Karpas-422 (cell line): Measurements from ENCODE around the gene SLC7A7. TPM values are rescaled to one million over a fixed set of nuclear protein-coding genes. Genes with fewer than 3 reads are reported as not detected.
"Not testable (repeated sequence)": the region's sequence is repeated elsewhere in the genome, so short reads cannot be mapped to it uniquely, and the experiment has no call there.

Experiments used
- DNase-seq: peaks from one replicate; pipeline ENCODE4 v3.0.0-alpha.2; 2015
- H2AFZ ChIP-seq: fragments of 200-600 bp; sonication (generic); 2 replicates; pipeline ENCODE4 v1.6.1; 2014; ENCODE audit warnings: antibody characterized with exemption, low read length, mixed read lengths
- H3K27ac ChIP-seq: fragments of 200-600 bp; sonication (generic); 2 replicates; pipeline ENCODE4 v1.5.1; 2014; ENCODE audit warnings: mild to moderate bottlenecking, low read length, moderate library complexity
- H3K27me3 ChIP-seq: fragments of 200-600 bp; sonication (generic); 2 replicates; pipeline ENCODE4 v1.6.1; 2014; ENCODE audit warnings: low read length, mixed read lengths
- H3K36me3 ChIP-seq: fragments of 200-600 bp; sonication (generic); 2 replicates; pipeline ENCODE4 v1.6.1; 2014; ENCODE audit warnings: low read length, mixed read lengths; ENCODE audit not compliant: insufficient read depth
- H3K4me1 ChIP-seq: fragments of 200-600 bp; sonication (generic); 2 replicates; pipeline ENCODE4 v1.6.1; 2014; ENCODE audit warnings: mild to moderate bottlenecking, low read length, mixed read lengths
- H3K4me2 ChIP-seq: fragments of 200-600 bp; sonication (generic); 2 replicates; pipeline ENCODE4 v1.6.1; 2014; ENCODE audit warnings: low read length, low read depth, mild to moderate bottlenecking; ENCODE audit not compliant: poor library complexity, severe bottlenecking
- H3K4me3 ChIP-seq: fragments of 200-600 bp; sonication (generic); 2 replicates; pipeline ENCODE4 v1.5.1; 2014; ENCODE audit warnings: mild to moderate bottlenecking, antibody characterized with exemption, low read length, mixed read lengths
- H3K79me2 ChIP-seq: fragments of 200-600 bp; sonication (generic); 2 replicates; pipeline ENCODE4 v1.6.1; 2014; ENCODE audit warnings: mild to moderate bottlenecking, low read length, mixed read lengths
- H3K9ac ChIP-seq: fragments of 200-600 bp; sonication (generic); 2 replicates; pipeline ENCODE4 v1.6.0; 2014; ENCODE audit warnings: low read length
- H3K9me2 ChIP-seq: fragments of 200-600 bp; sonication (generic), shearing (Covaris generic); replicated peaks from 2 replicates; pipeline ENCODE4 v1.6.0; 2014; ENCODE audit warnings: mild to moderate bottlenecking, low read length, moderate library complexity; ENCODE audit not compliant: insufficient read depth
- H3K9me3 ChIP-seq: fragments of 300-700, 200-600 bp; sonication (generic); 2 replicates; pipeline ENCODE4 v1.6.1; 2014; ENCODE audit warnings: low read length, mixed read lengths
- H4K20me1 ChIP-seq: fragments of 200-600 bp; sonication (generic); 2 replicates; pipeline ENCODE4 v1.6.1; 2014; ENCODE audit warnings: mild to moderate bottlenecking, antibody characterized with exemption, low read length, low read depth; ENCODE audit not compliant: insufficient read depth
- total RNA-seq: library from RNA; depleted of rRNA; stranded (reverse); fragments of >200 nt; shearing (Covaris generic); gene quantifications from 2 replicates; pipeline ENCODE4 v1.2.3, GENCODE V29; 2014; ENCODE audit warnings: low replicate concordance

The SLC7A7 gene
- total RNA-seq, 1 experiment from 2014 or later, result 3.5 TPM

- peaks cover 21% of the 10 kb centered on the region for H3K4me1 ChIP-seq
- DNase-seq, result no peak
Observed at GRCh38 chr14:22819151-22819988, 4.1 kb upstream of the SLC7A7 start.

DNA sequence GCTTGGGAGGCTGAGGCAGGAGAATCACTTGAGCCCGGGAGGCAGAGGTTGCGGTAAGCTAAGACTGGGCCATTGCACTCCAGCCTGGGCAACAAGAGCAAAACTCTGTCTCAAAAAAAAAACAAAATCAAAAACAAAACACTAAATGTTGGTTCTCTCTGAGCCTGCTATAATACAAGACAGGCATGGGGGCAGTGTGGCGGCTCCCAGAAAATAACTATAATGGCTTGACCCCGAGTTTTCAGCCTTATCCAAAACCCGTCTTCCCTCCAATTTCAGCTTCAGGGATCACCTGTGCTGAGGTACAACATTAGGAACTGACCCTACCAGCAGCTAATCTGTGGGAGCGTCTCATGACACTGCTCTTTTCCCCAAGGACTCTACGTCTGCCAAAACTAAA, 862 bp downstream of the SLC7A7 start:
- H3K9me3 ChIP-seq, result no peaks in the 10 kb centered on the region
- H3K4me1 ChIP-seq, result peaks cover 16% of the 10 kb centered on the region
- H3K27ac ChIP-seq, result no peak overlapping the region
- H2AFZ ChIP-seq, result no peak overlapping the region
- no peak for DNase-seq
- no peak overlapping the region for H3K4me3 ChIP-seq
- no peak overlapping the region for H3K4me2 ChIP-seq
- H3K79me2 ChIP-seq, result no peaks in the 10 kb centered on the region
- no peak overlapping the region for H3K9ac ChIP-seq
- H3K36me3 ChIP-seq, result no peaks in the 10 kb centered on the region
- H3K27me3 ChIP-seq, result no peaks in the 10 kb centered on the region
- no peaks in the 10 kb centered on the region for H3K9me2 ChIP-seq
- no peaks in the 10 kb centered on the region for H4K20me1 ChIP-seq

More at GRCh38 chr14:22819151-22819988, 4.1 kb upstream of the SLC7A7 start:
- Histone ChIP-seq H3K36me3 (no peaks in the 10 kb centered on the region), H3K4me2 (no peak overlapping the region), H3K27me3 (no peaks in the 10 kb centered on the region), H2AFZ (no peak overlapping the region), H3K9ac (no peak overlapping the region), H3K79me2 (no peaks in the 10 kb centered on the region), H3K27ac (no peak overlapping the region), H4K20me1 (no peaks in the 10 kb centered on the region), H3K4me3 (no peak overlapping the region), H3K9me2 (no peaks in the 10 kb centered on the region), H3K9me3 (no peaks in the 10 kb centered on the region)

- no peak overlapping the region for H3K27ac ChIP-seq
- H3K4me2 ChIP-seq, result no peak overlapping the region
- no peak overlapping the region for H2AFZ ChIP-seq
- no peaks in the 10 kb centered on the region for H3K27me3 ChIP-seq
- no peak overlapping the region for H3K9ac ChIP-seq
- no peak overlapping the region for H3K4me3 ChIP-seq
- no peak for DNase-seq
- H3K4me1 ChIP-seq, result peaks cover 16% of the 10 kb centered on the region
- no peaks in the 10 kb centered on the region for H4K20me1 ChIP-seq
- H3K9me2 ChIP-seq, result no peaks in the 10 kb centered on the region
- H3K79me2 ChIP-seq, result no peaks in the 10 kb centered on the region
- no peaks in the 10 kb centered on the region for H3K36me3 ChIP-seq
- H3K9me3 ChIP-seq, result no peaks in the 10 kb centered on the region
Observed at GRCh38 chr14:22813145-22813544, 2.1 kb downstream of the SLC7A7 start.

- peaks cover 16% of the 10 kb centered on the region for H3K4me1 ChIP-seq
- no peak overlapping the region for H3K4me2 ChIP-seq
- H4K20me1 ChIP-seq, result no peaks in the 10 kb centered on the region
- H3K9me2 ChIP-seq, result no peaks in the 10 kb centered on the region
- no peaks in the 10 kb centered on the region for H3K9me3 ChIP-seq
- no peaks in the 10 kb centered on the region for H3K36me3 ChIP-seq
- no peak overlapping the region for H3K27ac ChIP-seq
- H2AFZ ChIP-seq, result no peak overlapping the region
- no peaks in the 10 kb centered on the region for H3K27me3 ChIP-seq
- no peaks in the 10 kb centered on the region for H3K79me2 ChIP-seq
- DNase-seq, result no peak
- H3K9ac ChIP-seq, result no peak overlapping the region
- no peak overlapping the region for H3K4me3 ChIP-seq
Observed at GRCh38 chr14:22812744-22813143, 2.5 kb downstream of the SLC7A7 start.

GRCh38 chr14:22811722-22812121, 3.5 kb downstream of the SLC7A7 start:
- H3K4me2 ChIP-seq, result no peak overlapping the region

GRCh38 chr14:22808388-22809209, 6.6 kb downstream of the SLC7A7 start:
- no peak overlapping the region for H3K9ac ChIP-seq
- H3K27ac ChIP-seq, result no peak overlapping the region
- H3K36me3 ChIP-seq, result no peaks in the 10 kb centered on the region
- H3K4me3 ChIP-seq, result no peak overlapping the region
- no peak overlapping the region for H3K4me2 ChIP-seq
- no peaks in the 10 kb centered on the region for H3K9me3 ChIP-seq
- no peaks in the 10 kb centered on the region for H3K79me2 ChIP-seq
- no peak overlapping the region for H2AFZ ChIP-seq
- no peaks in the 10 kb centered on the region for H4K20me1 ChIP-seq
- H3K27me3 ChIP-seq, result no peaks in the 10 kb centered on the region
- no peaks in the 10 kb centered on the region for H3K9me2 ChIP-seq
- no peak for DNase-seq
- peaks cover 22% of the 10 kb centered on the region for H3K4me1 ChIP-seq

More at GRCh38 chr14:22811722-22812121, 3.5 kb downstream of the SLC7A7 start:
- Histone ChIP-seq H3K36me3 (no peaks in the 10 kb centered on the region), H3K4me3 (no peak overlapping the region), H3K9me3 (no peaks in the 10 kb centered on the region), H3K79me2 (no peaks in the 10 kb centered on the region), H3K4me1 (peaks cover 16% of the 10 kb centered on the region), H2AFZ (no peak overlapping the region), H3K27ac (no peak overlapping the region), H3K27me3 (no peaks in the 10 kb centered on the region), H3K9me2 (no peaks in the 10 kb centered on the region), H4K20me1 (no peaks in the 10 kb centered on the region), H3K9ac (no peak overlapping the region)
- no peak for DNase-seq

DNA sequence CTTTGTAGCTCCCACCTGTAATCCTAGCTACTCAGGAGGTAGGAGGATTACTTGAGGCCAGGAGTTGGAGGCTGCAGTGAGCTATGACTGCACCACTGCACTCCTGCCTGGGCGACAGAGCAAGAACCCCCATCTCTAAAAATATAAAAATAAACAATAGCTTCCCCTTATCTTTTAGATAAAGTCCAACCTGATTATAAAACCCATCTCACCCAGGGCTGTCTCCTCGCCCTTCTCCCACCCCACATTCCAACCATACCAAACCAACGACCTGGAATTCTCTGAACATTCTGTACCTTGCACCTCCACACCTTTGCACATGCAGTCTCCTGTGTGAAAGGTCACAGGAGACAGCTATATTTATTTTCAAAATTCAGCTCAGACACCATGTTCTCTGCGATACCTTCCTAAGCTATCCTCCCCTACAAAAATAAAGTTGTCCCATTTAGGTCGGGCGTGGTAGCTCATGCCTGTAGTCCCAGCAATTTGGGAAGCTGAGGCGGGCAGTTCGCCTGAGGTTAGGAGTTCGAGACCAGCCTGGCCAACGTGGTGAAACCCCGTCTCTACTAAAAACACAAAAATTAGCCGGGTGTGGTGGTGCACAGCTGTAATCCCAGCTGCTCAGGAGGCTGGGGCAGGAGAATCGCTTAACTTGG, 7.7 kb downstream of the SLC7A7 start:
- Histone ChIP-seq H3K27me3 (no peaks in the 10 kb centered on the region), H3K4me2 (no peak overlapping the region), H2AFZ (no peak overlapping the region), H3K4me3 (no peak overlapping the region), H3K9me3 (no peaks in the 10 kb centered on the region), H3K4me1 (peaks cover 30% of the 10 kb centered on the region), H3K9ac (no peak overlapping the region), H3K9me2 (no peaks in the 10 kb centered on the region), H3K27ac (no peak overlapping the region), H3K36me3 (no peaks in the 10 kb centered on the region), H4K20me1 (no peaks in the 10 kb centered on the region), H3K79me2 (no peaks in the 10 kb centered on the region)
- DNase-seq, result no peak

- not testable (repeated sequence) for H4K20me1 ChIP-seq, H3K79me2 ChIP-seq, H3K27me3 ChIP-seq, H3K9ac ChIP-seq, H2AFZ ChIP-seq, H3K27ac ChIP-seq, H3K4me3 ChIP-seq, H3K9me3 ChIP-seq, H3K4me2 ChIP-seq, DNase-seq, H3K36me3 ChIP-seq, H3K9me2 ChIP-seq
- peaks cover 21% of the 10 kb centered on the region for H3K4me1 ChIP-seq
Observed at GRCh38 chr14:22805235-22805634, 10.0 kb downstream of the SLC7A7 start.
